ENCODE measurements around the gene TAS2R50. TPM values are rescaled to one million over a fixed set of nuclear protein-coding genes. Genes with fewer than 3 reads are reported as not detected.

Gene TAS2R50
- total and polyA plus RNA-seq, 2 experiments from 2014 or later = 3.4 TPM; not detected in 1

DNA sequence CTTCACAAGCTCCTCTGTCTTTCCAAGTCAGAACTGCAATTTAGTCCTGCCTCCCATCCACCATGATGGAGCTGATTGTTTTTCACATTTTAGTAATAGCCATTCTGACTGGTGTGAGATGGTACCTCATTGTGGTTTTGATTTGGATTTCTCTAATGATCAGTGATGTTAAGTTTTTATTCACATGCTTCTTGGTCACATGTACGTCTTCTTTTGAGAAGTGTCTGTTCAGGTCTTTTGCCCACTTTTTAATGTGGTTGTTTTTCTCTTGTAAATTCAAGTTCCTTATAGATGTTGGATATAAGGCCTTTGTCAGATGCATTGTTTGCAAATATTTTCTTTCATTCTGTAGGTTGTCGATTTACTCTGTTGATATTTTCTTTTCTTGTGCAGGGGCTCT, 43.5 kb downstream of the TAS2R50 start:
- H3K36me3 ChIP-seq (ENCODE audit: insufficient read depth) = peaks cover 12% of the 10 kb centered on the region
- H3K4me1 ChIP-seq (ENCODE audit: insufficient read depth) = no peaks in the 10 kb centered on the region
- no peak for TF ChIP-seq EZH2phosphoT487 (IDR thresholded peaks at IDR 0.05; ENCODE audit: unreplicated experiment)
- no peak for TF ChIP-seq JUNB (IDR thresholded peaks at IDR 0.05; ENCODE audit: unreplicated experiment)
- TF ChIP-seq NANOG (IDR thresholded peaks at IDR 0.05; ENCODE audit: borderline replicate concordance) = no peak
- TF ChIP-seq, protein P1, sequence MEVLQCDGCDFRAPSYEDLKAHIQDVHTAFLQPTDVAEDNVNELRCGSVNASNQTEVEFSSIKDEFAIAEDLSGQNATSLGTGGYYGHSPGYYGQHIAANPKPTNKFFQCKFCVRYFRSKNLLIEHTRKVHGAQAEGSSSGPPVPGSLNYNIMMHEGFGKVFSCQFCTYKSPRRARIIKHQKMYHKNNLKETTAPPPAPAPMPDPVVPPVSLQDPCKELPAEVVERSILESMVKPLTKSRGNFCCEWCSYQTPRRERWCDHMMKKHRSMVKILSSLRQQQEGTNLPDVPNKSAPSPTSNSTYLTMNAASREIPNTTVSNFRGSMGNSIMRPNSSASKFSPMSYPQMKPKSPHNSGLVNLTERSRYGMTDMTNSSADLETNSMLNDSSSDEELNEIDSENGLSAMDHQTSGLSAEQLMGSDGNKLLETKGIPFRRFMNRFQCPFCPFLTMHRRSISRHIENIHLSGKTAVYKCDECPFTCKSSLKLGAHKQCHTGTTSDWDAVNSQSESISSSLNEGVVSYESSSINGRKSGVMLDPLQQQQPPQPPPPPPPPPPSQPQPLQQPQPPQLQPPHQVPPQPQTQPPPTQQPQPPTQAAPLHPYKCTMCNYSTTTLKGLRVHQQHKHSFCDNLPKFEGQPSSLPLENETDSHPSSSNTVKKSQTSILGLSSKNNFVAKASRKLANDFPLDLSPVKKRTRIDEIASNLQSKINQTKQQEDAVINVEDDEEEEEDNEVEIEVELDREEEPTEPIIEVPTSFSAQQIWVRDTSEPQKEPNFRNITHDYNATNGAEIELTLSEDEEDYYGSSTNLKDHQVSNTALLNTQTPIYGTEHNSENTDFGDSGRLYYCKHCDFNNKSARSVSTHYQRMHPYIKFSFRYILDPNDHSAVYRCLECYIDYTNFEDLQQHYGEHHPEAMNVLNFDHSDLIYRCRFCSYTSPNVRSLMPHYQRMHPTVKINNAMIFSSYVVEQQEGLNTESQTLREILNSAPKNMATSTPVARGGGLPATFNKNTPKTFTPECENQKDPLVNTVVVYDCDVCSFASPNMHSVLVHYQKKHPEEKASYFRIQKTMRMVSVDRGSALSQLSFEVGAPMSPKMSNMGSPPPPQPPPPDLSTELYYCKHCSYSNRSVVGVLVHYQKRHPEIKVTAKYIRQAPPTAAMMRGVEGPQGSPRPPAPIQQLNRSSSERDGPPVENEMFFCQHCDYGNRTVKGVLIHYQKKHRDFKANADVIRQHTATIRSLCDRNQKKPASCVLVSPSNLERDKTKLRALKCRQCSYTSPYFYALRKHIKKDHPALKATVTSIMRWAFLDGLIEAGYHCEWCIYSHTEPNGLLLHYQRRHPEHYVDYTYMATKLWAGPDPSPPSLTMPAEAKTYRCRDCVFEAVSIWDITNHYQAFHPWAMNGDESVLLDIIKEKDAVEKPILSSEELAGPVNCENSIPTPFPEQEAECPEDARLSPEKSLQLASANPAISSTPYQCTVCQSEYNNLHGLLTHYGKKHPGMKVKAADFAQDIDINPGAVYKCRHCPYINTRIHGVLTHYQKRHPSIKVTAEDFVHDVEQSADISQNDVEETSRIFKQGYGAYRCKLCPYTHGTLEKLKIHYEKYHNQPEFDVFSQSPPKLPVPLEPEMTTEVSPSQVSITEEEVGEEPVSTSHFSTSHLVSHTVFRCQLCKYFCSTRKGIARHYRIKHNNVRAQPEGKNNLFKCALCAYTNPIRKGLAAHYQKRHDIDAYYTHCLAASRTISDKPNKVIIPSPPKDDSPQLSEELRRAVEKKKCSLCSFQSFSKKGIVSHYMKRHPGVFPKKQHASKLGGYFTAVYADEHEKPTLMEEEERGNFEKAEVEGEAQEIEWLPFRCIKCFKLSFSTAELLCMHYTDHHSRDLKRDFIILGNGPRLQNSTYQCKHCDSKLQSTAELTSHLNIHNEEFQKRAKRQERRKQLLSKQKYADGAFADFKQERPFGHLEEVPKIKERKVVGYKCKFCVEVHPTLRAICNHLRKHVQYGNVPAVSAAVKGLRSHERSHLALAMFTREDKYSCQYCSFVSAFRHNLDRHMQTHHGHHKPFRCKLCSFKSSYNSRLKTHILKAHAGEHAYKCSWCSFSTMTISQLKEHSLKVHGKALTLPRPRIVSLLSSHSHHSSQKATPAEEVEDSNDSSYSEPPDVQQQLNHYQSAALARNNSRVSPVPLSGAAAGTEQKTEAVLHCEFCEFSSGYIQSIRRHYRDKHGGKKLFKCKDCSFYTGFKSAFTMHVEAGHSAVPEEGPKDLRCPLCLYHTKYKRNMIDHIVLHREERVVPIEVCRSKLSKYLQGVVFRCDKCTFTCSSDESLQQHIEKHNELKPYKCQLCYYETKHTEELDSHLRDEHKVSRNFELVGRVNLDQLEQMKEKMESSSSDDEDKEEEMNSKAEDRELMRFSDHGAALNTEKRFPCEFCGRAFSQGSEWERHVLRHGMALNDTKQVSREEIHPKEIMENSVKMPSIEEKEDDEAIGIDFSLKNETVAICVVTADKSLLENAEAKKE (CRISPR knock-in tag; IDR thresholded peaks at IDR 0.05) = no peak
- TF ChIP-seq CREB1 (CRISPR knock-in tag; IDR thresholded peaks at IDR 0.05; ENCODE audit: low read depth) = no peak
- TF ChIP-seq, protein P2, sequence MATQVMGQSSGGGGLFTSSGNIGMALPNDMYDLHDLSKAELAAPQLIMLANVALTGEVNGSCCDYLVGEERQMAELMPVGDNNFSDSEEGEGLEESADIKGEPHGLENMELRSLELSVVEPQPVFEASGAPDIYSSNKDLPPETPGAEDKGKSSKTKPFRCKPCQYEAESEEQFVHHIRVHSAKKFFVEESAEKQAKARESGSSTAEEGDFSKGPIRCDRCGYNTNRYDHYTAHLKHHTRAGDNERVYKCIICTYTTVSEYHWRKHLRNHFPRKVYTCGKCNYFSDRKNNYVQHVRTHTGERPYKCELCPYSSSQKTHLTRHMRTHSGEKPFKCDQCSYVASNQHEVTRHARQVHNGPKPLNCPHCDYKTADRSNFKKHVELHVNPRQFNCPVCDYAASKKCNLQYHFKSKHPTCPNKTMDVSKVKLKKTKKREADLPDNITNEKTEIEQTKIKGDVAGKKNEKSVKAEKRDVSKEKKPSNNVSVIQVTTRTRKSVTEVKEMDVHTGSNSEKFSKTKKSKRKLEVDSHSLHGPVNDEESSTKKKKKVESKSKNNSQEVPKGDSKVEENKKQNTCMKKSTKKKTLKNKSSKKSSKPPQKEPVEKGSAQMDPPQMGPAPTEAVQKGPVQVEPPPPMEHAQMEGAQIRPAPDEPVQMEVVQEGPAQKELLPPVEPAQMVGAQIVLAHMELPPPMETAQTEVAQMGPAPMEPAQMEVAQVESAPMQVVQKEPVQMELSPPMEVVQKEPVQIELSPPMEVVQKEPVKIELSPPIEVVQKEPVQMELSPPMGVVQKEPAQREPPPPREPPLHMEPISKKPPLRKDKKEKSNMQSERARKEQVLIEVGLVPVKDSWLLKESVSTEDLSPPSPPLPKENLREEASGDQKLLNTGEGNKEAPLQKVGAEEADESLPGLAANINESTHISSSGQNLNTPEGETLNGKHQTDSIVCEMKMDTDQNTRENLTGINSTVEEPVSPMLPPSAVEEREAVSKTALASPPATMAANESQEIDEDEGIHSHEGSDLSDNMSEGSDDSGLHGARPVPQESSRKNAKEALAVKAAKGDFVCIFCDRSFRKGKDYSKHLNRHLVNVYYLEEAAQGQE (IDR thresholded peaks at IDR 0.05; ENCODE audit: unreplicated experiment) = no peak
- no peak for TF ChIP-seq EZH2 (IDR thresholded peaks at IDR 0.05; ENCODE audit: low read depth, unreplicated experiment)
- no peak for TF ChIP-seq ZNF331 (CRISPR knock-in tag; IDR thresholded peaks at IDR 0.05; ENCODE audit: low read depth)
- TF ChIP-seq, protein P3, sequence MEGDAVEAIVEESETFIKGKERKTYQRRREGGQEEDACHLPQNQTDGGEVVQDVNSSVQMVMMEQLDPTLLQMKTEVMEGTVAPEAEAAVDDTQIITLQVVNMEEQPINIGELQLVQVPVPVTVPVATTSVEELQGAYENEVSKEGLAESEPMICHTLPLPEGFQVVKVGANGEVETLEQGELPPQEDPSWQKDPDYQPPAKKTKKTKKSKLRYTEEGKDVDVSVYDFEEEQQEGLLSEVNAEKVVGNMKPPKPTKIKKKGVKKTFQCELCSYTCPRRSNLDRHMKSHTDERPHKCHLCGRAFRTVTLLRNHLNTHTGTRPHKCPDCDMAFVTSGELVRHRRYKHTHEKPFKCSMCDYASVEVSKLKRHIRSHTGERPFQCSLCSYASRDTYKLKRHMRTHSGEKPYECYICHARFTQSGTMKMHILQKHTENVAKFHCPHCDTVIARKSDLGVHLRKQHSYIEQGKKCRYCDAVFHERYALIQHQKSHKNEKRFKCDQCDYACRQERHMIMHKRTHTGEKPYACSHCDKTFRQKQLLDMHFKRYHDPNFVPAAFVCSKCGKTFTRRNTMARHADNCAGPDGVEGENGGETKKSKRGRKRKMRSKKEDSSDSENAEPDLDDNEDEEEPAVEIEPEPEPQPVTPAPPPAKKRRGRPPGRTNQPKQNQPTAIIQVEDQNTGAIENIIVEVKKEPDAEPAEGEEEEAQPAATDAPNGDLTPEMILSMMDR (conservative IDR thresholded peaks at IDR 0.05; ENCODE audit: low read depth in 2 of 2) = no peak
- TF ChIP-seq, protein P4, sequence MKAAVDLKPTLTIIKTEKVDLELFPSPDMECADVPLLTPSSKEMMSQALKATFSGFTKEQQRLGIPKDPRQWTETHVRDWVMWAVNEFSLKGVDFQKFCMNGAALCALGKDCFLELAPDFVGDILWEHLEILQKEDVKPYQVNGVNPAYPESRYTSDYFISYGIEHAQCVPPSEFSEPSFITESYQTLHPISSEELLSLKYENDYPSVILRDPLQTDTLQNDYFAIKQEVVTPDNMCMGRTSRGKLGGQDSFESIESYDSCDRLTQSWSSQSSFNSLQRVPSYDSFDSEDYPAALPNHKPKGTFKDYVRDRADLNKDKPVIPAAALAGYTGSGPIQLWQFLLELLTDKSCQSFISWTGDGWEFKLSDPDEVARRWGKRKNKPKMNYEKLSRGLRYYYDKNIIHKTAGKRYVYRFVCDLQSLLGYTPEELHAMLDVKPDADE (IDR thresholded peaks at IDR 0.05) = no peak
- no peak for TF ChIP-seq POLR2AphosphoS5 (IDR thresholded peaks at IDR 0.05; ENCODE audit: low read depth)
- TF ChIP-seq STAT1 (IDR thresholded peaks at IDR 0.05; ENCODE audit: unreplicated experiment) = no peak
- TF ChIP-seq ZNF114 (CRISPR knock-in tag; IDR thresholded peaks at IDR 0.05) = no peak
- H4K20me1 ChIP-seq (replicated peaks; ENCODE audit: insufficient read depth) = no peaks in the 10 kb centered on the region
- H3K27ac Mint-ChIP-seq = 0 out of 2 replicates have a peak overlapping the region, but pooled peaks have one; percentile 89
- H3K9me3 Mint-ChIP-seq = peaks cover 54% of the 10 kb centered on the region
- H3K27me3 ChIP-seq (ENCODE audit: insufficient read depth) = no peaks in the 10 kb centered on the region
- H3K27me3 Mint-ChIP-seq (ENCODE audit: insufficient read depth, low read depth, poor library complexity) = peaks cover 3% of the 10 kb centered on the region
- H3K4me3 Mint-ChIP-seq = no peak overlapping the region
- DNase-seq (ENCODE audit: low spot score) (no peak), ATAC-seq (no peak)
- H3K79me2 ChIP-seq (replicated peaks; ENCODE audit: insufficient read depth) = no peaks in the 10 kb centered on the region
- H3K4me3 ChIP-seq = no peak overlapping the region
- no peaks in the 10 kb centered on the region for H3K9me2 ChIP-seq (ENCODE audit: insufficient read depth)
- no peak overlapping the region for H3K4me2 ChIP-seq
- peaks cover 52% of the 10 kb centered on the region for H3K36me3 Mint-ChIP-seq (ENCODE audit: low read depth)
- H3K4me1 Mint-ChIP-seq = peaks cover 19% of the 10 kb centered on the region
- no peaks in the 10 kb centered on the region for H3F3A ChIP-seq (replicated peaks; ENCODE audit: low read depth)
- no peak overlapping the region for H3K27ac ChIP-seq (ENCODE audit: low read depth)
- no peak overlapping the region for H2AFZ ChIP-seq

Data from GM23338 (cell line).